Mammary epithelial cell (primary cell): ENCODE data around the gene DYNC2I2.

Experiments used
- CTCF ChIP-seq, 2 donors: IDR thresholded peaks in 1 of 2; conservative IDR thresholded peaks in 1 of 2; 2 replicates each; pipeline ENCODE4 v1.5.1; 2011 to 2012; ENCODE audit warnings: inconsistent platforms in 2 of 2, low read length in 2 of 2, mild to moderate bottlenecking in 2 of 2, control low read depth in 1 of 2, low read depth in 1 of 2; ENCODE audit not compliant: insufficient read depth in 1 of 2; ENCODE audit errors: extremely low read depth in 1 of 2
- EZH2 ChIP-seq: IDR thresholded peaks from 2 replicates; pipeline ENCODE4 v1.6.1; 2012; ENCODE audit warnings: low read length, inconsistent platforms, borderline replicate concordance

GRCh38 chr9:128600099-128600498, 56.5 kb downstream of the DYNC2I2 start:
- no peak for TF ChIP-seq EZH2
- TF ChIP-seq CTCF (conservative IDR thresholded peaks at IDR 0.05 in 1 of 2, IDR thresholded peaks at IDR 0.05 in 1 of 2; ENCODE audit: extremely low read depth in 1 of 2, insufficient read depth in 1 of 2, low read depth in 1 of 2, low read length in 2 of 2), result no peak
